Heart left ventricle (tissue), 16 donors: ENCODE data around the gene CIAO1. TPM values are rescaled to one million over a fixed set of nuclear protein-coding genes. Genes with fewer than 3 reads are reported as not detected.

Experiments used
- ATAC-seq, 4 donors: fragments of 200-7000 bp; cut with Tn5 transposase; one replicate each; pipeline ENCODE4 v1.9.1; 2020 to 2022; ENCODE audit warnings: moderate library complexity in 4 of 4, mild to moderate bottlenecking in 3 of 4, moderate number of reproducible peaks in 1 of 4
- DNase-seq, 5 donors: peaks; one replicate each; pipeline ENCODE4 v3.0.0-alpha.2; 2020
- H3K27ac ChIP-seq, 12 donors: fragments of 200-600 bp; sonication (generic) in 4 of 12; one replicate each; pipeline versions ENCODE4 v1.5.0 to v1.8.0; 2016 to 2022; ENCODE audit warnings: mild to moderate bottlenecking in 2 of 12
- H3K27me3 ChIP-seq, 9 donors: fragments of 200-600 bp; sonication (generic) in 2 of 9; one replicate each; pipeline versions ENCODE4 v1.5.1 to v1.8.0; 2016 to 2022; ENCODE audit warnings: mild to moderate bottlenecking in 3 of 9
- H3K36me3 ChIP-seq, 9 donors: fragments of 200-600 bp; sonication (generic) in 2 of 9; one replicate each; pipeline versions ENCODE4 v1.5.0 to v1.8.0; 2018 to 2022; ENCODE audit warnings: mild to moderate bottlenecking in 2 of 9
- H3K4me1 ChIP-seq, 12 donors: fragments of 200-600 bp; sonication (generic) in 4 of 12; one replicate each; pipeline versions ENCODE4 v1.5.0 to v1.8.0; 2016 to 2022; ENCODE audit warnings: mild to moderate bottlenecking in 3 of 12
- H3K4me3 ChIP-seq, 12 donors: fragments of 200-600 bp; sonication (generic) in 4 of 12; one replicate each; pipeline versions ENCODE4 v1.5.0 to v1.8.0; 2017 to 2022; ENCODE audit warnings: mild to moderate bottlenecking in 9 of 12, moderate library complexity in 4 of 12
- H3K9me3 ChIP-seq, 12 donors: fragments of 200-600 bp; sonication (generic) in 4 of 12; one replicate each; pipeline versions ENCODE4 v1.5.0 to v1.8.0; 2016 to 2022; ENCODE audit warnings: mild to moderate bottlenecking in 1 of 12
- CTCF ChIP-seq, 12 donors: fragments of 200-600 bp; sonication (generic) in 4 of 12; IDR thresholded peaks; one replicate each; pipeline versions ENCODE4 v1.5.0 to v1.8.0; 2018 to 2022; ENCODE audit warnings: antibody characterized with exemption in 12 of 12, mild to moderate bottlenecking in 5 of 12
- POLR2A ChIP-seq, 2 donors: fragments of 450-650 bp; IDR thresholded peaks; one replicate each; pipeline ENCODE4 v1.6.1; 2017; ENCODE audit warnings: antibody characterized with exemption in 2 of 2, mild to moderate bottlenecking in 2 of 2, moderate library complexity in 2 of 2
- WGBS, 4 donors: extraction: QIAGEN DNeasy Blood & Tissue Kit in 2 of 4; methylation state at CpG; one replicate each; pipeline versions ENCODE4 v1.1.5 to v1.1.7; 2013 to 2018; 5-methylcytosine and 5-hydroxymethylcytosine counted together
- intact Hi-C, 10 donors: fragments of 100-400 bp; cut with DNase I; formaldehyde crosslinking; loops; one replicate each; pipeline versions ENCODE4 v1.11.1 to v1.14.2; 2022
- polyA plus RNA-seq, 2 donors: library from polyadenylated mRNA; stranded (reverse); fragments of 200-250 nt; gene quantifications; one replicate each; pipeline ENCODE4 v1.2.3, GENCODE V29; 2013
- total RNA-seq, 9 donors: library from RNA; depleted of rRNA in 2 of 9; stranded (reverse); fragments of >200 nt in 2 of 9; fragmentation: NEBNext Ultra II Directional in 3 of 9; extraction: Animal tissue kit (Norgen Biotek cat#: 25700) in 3 of 9; gene quantifications; one replicate each; pipeline versions ENCODE4 v1.1.0 to v1.2.4, GENCODE V29; 2016 to 2023
- donor health status: ischemic (EF 13 %, LVEDD 7.1; RV severe dilation, severe dysfunction).
- donor health status: healthy with polysubstance abuse.
- donor health status: DM: no; HTN: yes; CAD: no.
- donor health status: DM: no; HTN: no; CAD: no.
- donor health status: ischemic (EF 25% LVEDD 6.9; RV normal size, moderate dysfunction).
- donor health status: ischemic (EF 25% LVEDD 5.7; RV mildly dilated, moderate dysfunction).
- donor health status: healthy.
- donor health status: DM: yes; HTN: yes; CAD: no.
- donor health status: ischemic (EF 35%, LVEDD 5.7; RV mildly dilated, moderate dysfunction).
- donor health status: nonischemic (EF 11% LVEDD 7.7; RV severe dilation, severe dysfunction).
- donor health status: DM: yes; HTN: yes; CAD: no.
- donor health status: PGD.
- donor health status: ischemic (EF 29% LVEDD 5.4; RV normal size, mild dysfunction).
- donor health status: nonischemic (EF 23%, LVEDD 6.1; RV moderate dilation, normal function).

Gene CIAO1
- total and polyA plus RNA-seq, 11 donors: 20.5 to 109 (median 68.7) TPM

GRCh38 chr2:96236882-96237281, 29.1 kb upstream of the CIAO1 start:
- WGBS, 4 donors: 80 to 100% (median 95%) methylated on average over 1 of the region's 1 CpG
- Histone ChIP-seq H3K27ac (no peak overlapping the region), H3K36me3 (no peaks in the 10 kb centered on the region), H3K27me3 (no peaks in the 10 kb centered on the region), H3K9me3 (no peaks in the 10 kb centered on the region), H3K4me3 (no peak overlapping the region), H3K4me1 (peaks cover 0 to 29% (median 18%) of the 10 kb centered on the region in 12 donors)
- intact Hi-C loops: no loop called here
- DNase-seq: no peak
- TF ChIP-seq POLR2A (IDR thresholded peaks at IDR 0.05) (no peak), CTCF (IDR thresholded peaks at IDR 0.05) (no peak)
- no peak for ATAC-seq

- Histone ChIP-seq H3K4me1 (peaks cover 0 to 42% (median 21%) of the 10 kb centered on the region in 12 donors), H3K27ac (no peak overlapping the region), H3K36me3 (no peaks in the 10 kb centered on the region), H3K9me3 (no peaks in the 10 kb centered on the region), H3K4me3 (no peak overlapping the region), H3K27me3 (no peaks in the 10 kb centered on the region)
- WGBS, 4 donors: 94 to 100% (median 99%) methylated on average over 3 of the region's 3 CpGs
- DNase-seq: no peak
- intact Hi-C loops: no loop called here
- ATAC-seq: no peak
- TF ChIP-seq CTCF (IDR thresholded peaks at IDR 0.05) (no peak), POLR2A (IDR thresholded peaks at IDR 0.05) (no peak)
Measured at GRCh38 chr2:96238266-96238665, 27.8 kb upstream of the CIAO1 start.

- Histone ChIP-seq H3K36me3 (no peaks in the 10 kb centered on the region), H3K9me3 (no peaks in the 10 kb centered on the region), H3K27me3 (no peaks in the 10 kb centered on the region), H3K4me3 (no peak overlapping the region), H3K27ac (peak overlapping the region in 2 of 12 donors; percentile 4 to 67), H3K4me1 (peaks cover 0 to 36% (median 21%) of the 10 kb centered on the region in 12 donors)
- 87 to 97% (median 92%) methylated on average over 3 of the region's 3 CpGs for WGBS, 4 donors
- ATAC-seq (no peak), DNase-seq (no peak)
- intact Hi-C loops: no loop called here
- TF ChIP-seq POLR2A (IDR thresholded peaks at IDR 0.05) (no peak), CTCF (IDR thresholded peaks at IDR 0.05) (no peak)
Measured at GRCh38 chr2:96239091-96239490, 26.9 kb upstream of the CIAO1 start.

GRCh38 chr2:96239745-96240264, 26.2 kb upstream of the CIAO1 start:
- WGBS, 4 donors: 45 to 64% (median 50%) methylated on average over 9 of the region's 9 CpGs
- ATAC-seq: peak; percentile 12 to 63 (median 47)
- Histone ChIP-seq H3K27me3 (no peaks in the 10 kb centered on the region), H3K27ac (peak overlapping the region in 5 of 12 donors; percentile 4 to 67 (median 18)), H3K4me1 (peaks cover 0 to 35% (median 21%) of the 10 kb centered on the region in 12 donors), H3K9me3 (no peaks in the 10 kb centered on the region), H3K36me3 (no peaks in the 10 kb centered on the region), H3K4me3 (no peak overlapping the region)
- DNase-seq: no peak
- no peak for TF ChIP-seq CTCF (IDR thresholded peaks at IDR 0.05)
- no peak for TF ChIP-seq POLR2A (IDR thresholded peaks at IDR 0.05)
- intact Hi-C loops: no loop called here
